Activated CD4-positive, CD25-positive, alpha-beta regulatory T cell (primary cell): Measurements from ENCODE around the gene IPO5.
"Not testable (repeated sequence)": the region's sequence is repeated elsewhere in the genome, so short reads cannot be mapped to it uniquely, and the experiment has no call there.

Experiments used
- DNase-seq, 4 experiments: peaks; one replicate each; lab custom pipeline; 2025; lab: John Stamatoyannopoulos, UW

Gene IPO5

GRCh38 chr13:98014766-98015165 is 61.3 kb downstream of the IPO5 start:
- no peak for DNase-seq

DNA sequence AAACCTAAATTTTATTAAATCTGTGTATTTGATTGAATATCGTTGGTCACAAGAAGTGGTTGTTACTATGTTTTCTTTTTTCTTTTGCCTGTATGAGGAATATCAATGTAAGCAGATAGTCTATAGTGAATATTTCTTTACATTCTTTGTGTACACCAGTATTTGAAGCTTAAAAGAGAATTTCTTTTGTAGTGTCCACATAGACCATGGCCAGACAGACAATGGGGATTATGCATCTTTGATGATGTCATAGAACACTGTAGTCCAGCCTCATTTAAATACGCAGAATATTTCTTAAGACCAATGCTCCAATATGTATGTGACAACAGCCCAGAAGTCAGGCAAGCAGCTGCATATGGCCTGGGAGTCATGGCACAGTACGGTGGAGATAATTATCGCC is 64.8 kb downstream of the IPO5 start:
- no peak for DNase-seq

- DNase-seq: no peak
Observed at GRCh38 chr13:98019186-98019585, 65.7 kb downstream of the IPO5 start.

GRCh38 chr13:98020271-98020670 is 66.8 kb downstream of the IPO5 start:
- DNase-seq: no peak

DNA sequence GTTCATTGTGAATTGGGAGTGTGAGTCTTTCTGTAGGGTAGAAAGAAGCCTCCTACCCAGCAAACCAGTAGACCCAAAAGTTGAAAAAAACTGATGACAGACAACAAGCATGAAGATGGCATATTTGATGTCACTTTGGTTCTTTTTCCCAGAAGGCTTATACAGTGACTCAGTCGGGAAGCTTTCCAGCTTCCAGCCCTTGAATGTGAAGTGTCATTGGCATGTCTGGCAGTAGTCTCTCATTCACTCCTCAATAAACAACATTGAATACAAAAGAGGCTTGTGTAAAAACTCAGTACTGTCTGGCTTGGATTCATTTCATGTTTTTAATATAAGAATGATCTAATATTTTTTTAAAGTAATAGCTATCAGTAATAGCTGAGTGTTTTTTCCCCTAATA is 68.7 kb downstream of the IPO5 start:
- DNase-seq: no peak

DNA sequence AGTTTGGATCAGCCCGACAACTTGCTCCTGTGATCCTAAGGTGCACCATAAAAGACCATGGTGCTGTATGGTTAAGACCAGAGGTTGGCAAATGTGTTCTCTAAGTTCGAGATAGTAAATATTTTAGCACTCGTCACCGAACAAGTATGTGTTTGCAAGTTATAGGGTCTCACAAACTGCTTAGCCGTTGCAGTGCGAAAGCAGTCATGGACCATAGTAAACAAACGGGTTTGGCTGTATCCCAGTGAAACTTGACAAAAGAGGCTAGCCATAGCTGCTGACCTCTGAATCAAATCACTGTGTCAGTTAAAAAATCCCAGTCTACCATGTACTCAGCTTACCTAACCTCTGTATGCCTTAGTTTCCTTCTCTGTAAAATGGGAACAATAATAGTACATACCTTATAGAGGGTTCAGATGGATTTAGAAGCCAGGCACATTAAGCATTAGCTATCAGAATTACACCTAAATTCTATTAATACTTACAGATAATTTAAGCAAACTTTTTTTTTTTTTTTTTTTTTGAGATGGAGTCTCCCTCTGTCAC is 72.1 kb downstream of the IPO5 start:
- no peak for DNase-seq

- no peak for DNase-seq
Observed at GRCh38 chr13:98026457-98026857, 73.0 kb downstream of the IPO5 start.

DNA sequence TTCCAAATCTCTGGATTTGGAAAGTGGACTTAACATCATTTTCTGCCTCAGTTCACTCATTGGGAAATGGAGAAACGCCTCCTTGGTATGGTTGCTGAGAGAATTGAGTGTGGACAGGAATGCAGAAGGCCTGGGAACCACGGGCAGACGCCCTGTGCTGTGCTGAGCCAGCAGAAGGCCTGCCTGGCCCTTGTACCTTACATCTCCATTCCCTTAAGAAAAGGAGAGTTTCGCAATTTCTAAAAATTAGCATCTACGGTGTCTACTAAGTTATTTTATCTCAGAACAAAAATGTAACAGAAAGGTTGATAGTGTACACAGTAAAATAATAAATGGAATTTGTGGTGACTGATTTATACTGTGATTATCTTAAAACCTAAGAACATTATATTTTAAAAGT is 78.7 kb downstream of the IPO5 start:
- no peak for DNase-seq

DNA sequence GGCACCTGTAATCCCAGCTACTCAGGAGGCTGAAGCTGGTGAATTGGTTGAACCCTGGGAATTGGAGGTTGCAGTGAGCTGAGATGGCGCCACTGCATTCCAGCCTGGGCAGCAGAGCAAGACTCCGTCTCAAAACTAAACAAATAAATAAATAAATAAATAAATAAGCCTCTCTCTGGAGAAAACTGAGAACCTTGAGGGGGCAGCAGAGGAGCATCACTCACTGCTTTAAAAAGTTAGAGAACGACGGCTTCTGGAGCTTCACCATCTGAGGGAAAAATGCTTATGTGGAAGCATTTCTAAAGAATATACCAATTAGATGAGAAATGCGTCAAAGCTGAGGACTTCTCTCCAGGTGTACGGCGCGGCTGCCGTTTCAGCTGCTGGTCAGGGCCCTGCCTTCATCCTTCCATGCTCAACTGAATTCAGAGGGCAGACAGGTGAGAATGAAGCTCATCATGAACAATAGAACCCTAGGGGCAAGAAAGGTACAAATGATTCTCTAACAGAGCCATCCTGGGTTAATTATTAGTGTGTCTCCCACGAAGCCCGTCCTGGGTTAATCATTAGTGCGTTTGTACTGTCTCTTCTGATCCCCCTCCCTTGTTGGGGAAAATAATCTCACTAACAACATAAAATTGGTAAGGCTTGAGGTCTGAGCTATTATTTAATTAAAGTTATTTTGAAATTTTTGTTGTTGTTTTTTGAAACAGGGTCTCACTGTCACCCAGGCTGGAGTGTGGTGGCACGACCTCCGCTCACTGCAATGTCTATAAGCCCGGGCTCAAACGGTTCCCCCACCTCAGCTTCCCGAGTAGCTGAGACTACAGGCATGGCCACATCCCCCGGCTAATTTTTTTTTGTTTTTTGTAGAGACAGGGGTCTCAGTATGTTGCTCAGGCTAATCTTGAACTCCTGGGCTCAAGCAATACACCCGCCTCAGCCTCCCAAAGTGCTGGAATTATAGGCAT is 80.1 kb downstream of the IPO5 start:
- DNase-seq: no peak

DNA sequence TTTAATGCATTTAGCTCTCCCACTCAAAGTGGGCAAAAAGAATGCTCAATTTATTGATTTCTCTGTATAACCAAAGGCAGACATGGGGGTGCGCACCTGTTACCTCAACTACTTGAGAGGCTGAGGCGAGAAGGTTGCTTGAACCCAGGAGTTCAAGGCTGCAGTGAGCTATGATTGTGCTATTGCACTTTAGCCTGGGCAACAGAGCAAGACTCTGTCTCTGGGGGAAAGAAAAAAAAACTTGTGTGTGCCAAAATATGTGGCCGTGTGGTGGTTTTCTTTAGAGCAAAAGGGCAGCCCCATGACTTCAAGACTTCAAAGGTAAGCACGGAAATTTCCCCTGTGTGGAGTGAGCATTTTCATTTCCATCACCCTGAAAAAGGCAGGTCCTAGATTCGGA is 81.9 kb downstream of the IPO5 start:
- DNase-seq: no peak

- DNase-seq: not testable (repeated sequence)
Observed at GRCh38 chr13:98036564-98037302, 83.3 kb downstream of the IPO5 start.

DNA sequence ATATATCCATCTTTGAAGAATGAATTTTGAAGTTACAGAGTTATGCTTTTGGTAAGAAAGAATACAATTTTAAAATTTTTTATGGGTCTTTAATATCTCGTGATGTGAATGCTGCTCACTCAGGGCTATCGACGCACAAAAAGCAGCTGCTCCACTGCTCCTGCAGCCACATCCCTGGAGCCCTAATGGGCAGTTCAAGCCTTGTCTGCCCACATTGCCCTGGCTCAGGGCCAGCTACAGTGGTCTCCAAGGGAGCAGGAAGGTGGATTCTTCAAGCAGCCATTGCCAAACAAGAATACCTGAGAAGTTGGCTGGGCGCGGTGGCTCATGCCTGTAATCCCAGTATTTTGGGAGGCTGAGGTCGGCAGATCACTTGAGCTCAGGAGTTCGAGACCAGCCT is 85.8 kb downstream of the IPO5 start:
- no peak for DNase-seq

DNA sequence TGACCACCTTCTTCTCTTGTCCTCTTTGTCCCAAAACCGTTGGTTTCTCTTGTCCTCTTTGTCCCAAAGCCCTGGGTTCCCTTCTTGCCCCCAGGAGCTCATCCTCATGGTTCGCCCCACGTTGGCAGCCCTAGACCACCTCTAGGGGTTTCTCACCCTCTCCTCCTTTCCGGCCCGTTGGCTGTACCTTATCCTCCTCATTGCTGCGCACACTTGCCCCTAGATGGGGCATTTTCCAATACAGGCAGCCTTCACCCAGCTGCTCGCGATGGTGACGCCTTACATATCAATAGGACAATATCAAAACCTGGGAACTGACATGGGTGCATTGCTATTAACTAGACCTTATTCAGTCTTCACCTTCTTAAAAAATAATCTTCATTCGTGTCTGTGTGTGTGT is 86.5 kb downstream of the IPO5 start:
- no peak for DNase-seq

GRCh38 chr13:98041081-98041820 is 87.8 kb downstream of the IPO5 start:
- no peak for DNase-seq

GRCh38 chr13:98044301-98044700 is 90.8 kb downstream of the IPO5 start:
- DNase-seq: no peak

GRCh38 chr13:98047785-98048184 is 94.3 kb downstream of the IPO5 start:
- DNase-seq: not testable (repeated sequence)

GRCh38 chr13:98048265-98048664 is 94.8 kb downstream of the IPO5 start:
- DNase-seq: no peak

DNA sequence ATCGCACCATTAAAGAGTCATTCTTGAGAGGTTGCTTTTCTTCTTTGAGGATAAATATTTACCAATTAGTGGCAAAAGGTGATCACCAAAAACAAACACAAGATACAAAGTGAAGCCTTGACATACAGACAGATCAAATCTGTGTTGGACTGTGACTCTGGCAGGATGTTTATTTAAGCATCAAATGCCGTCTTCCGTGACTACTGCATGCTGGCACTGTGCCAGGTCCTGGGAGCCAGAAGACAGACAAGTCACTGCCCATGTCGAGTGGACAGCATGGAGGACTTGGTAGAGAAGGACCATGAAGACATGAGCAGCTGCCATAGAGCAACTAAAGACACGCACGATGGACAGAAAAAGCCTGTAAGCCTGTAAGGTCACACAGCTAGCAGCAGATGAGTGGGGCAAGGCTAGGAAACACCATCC is 96.6 kb downstream of the IPO5 start:
- DNase-seq: no peak

DNA sequence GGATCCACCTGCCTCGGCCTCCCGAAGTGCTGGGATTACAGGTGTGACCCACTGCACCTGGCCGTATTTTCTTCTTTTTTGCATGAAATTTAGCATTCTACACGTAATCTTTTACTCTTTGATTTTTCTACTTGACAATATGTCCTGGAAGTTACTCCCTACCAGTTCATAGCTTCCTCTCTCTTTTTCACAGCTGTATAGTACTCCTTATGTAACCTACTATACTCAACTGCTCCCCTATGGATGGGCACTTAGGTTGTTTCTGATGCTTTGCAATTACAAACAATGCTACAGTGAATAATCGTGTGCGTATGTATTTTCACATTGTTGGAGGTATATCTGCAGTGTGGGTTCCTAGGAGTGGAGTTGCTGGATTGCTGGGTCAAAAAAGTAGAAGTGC is 98.9 kb downstream of the IPO5 start:
- DNase-seq: no peak

GRCh38 chr13:98054301-98054700 is 100.8 kb downstream of the IPO5 start:
- no peak for DNase-seq

DNA sequence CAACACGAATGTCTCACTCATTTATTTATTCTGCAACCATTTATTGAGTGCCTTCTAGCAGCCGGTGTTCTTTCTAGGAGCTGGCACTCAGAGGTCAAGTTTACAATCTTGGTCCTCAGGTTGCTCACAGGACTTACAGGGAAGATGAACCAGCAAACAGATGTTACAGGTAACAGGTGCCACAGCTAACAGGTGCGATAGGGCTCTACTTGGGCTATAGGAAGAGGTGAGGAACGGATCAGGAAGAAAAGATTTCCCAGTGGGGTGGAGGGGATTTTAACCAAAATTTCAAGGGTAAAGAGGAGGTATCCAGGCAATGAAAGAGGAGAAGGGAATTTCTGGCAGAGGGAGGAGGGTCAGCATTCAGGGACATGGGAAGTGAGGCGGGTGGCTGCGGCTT is 102.1 kb downstream of the IPO5 start:
- no peak for DNase-seq

GRCh38 chr13:98056839-98057410 is 103.5 kb downstream of the IPO5 start:
- no peak for DNase-seq
